GM18861 (cell line): ENCODE measurements around the gene SLC4A2.

Experiments
- ATAC-seq: cut with Tn5 transposase; IDR thresholded peaks from one replicate; pipeline ENCODE4 v1.9.1; 2021; ENCODE audit not compliant: unreplicated experiment

Gene SLC4A2

DNA sequence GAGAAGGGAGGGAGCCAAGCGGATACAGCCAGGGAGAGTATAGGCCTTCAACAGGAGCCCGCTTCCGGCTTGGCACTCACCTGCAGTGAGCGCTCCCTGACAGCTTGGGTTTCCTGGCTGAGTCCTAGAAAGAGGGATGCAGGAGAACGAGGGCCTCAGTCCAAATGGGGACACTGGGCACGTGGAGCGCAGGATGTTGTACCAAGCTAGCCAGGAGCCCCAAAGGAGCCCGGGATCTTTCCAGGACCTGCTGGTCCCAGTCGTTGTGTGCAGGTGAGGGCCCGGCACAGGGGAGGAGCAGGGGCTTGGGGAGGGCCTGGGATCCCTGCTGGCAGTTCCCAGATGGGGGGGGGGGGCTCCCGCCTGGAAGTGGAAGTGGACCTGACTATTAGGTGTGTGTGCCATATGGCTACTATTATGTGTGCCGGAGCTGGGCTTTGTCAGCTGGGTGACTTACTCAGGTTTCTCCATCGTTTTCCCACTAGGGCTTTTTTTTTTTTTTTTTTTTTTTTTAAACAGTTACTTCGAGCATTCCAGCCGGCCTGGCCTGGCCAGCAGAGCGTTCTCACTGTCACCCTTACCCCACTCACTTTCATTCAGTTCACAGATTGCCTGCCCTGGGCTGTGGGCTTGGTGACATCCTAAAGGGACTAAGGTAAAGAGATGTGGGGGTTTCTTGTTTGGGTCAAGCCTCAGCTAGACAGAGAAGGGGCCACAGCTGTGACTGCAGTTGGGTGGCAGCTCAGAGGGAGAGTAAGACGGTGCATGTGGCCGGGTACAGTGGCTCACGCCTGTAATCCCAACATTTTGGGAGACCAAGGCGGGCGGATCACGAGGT is 30.7 kb downstream of the SLC4A2 start:
- no peak for ATAC-seq

GRCh38 chr7:151091003-151091402 is 31.6 kb downstream of the SLC4A2 start:
- ATAC-seq, result no peak

- no peak for ATAC-seq
These were observed 32.0 kb downstream of the SLC4A2 start for GRCh38 chr7:151091431-151091830.

DNA sequence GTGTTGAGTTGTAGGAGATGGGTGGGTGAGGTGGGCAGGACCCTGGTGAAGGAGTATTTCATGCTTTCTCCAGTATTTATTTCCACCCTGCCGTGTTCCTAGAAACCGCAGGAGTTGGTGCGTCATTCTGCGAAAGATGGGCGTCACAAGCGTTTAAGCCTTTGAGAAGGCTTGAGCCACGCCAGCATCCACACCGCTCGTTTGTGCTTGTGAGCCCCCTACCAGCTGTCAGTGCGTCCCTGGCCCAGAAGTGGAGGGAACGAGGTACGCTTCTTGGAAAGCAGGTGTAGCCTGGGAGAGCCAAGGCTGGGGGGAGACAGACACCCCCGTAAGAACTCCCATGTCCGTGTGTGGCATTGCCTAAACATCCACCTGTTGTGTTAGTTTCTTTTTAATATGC is 32.6 kb downstream of the SLC4A2 start:
- ATAC-seq, result no peak

- ATAC-seq, result no peak
These were observed 34.4 kb downstream of the SLC4A2 start for GRCh38 chr7:151093748-151094147.

DNA sequence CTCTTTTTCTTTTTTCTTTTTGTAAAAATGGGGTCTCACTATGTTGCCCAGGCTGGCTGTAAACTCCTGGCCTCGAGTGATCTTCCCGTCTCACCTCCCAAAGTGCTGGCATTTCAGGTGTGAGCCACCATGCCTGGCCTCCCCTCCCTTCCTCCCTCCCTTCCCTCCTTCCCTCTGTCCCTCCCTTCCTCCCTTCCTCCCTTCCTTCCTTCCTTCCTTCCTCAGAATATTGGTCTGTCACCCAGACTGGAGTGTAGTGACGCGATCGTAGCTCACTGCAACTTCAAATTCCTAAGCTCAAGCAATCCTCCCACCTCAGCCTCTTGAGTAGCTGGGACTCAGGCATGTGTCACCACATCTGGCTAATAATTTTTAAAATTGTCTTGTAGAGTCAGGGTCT is 35.3 kb downstream of the SLC4A2 start:
- ATAC-seq, result no peak

DNA sequence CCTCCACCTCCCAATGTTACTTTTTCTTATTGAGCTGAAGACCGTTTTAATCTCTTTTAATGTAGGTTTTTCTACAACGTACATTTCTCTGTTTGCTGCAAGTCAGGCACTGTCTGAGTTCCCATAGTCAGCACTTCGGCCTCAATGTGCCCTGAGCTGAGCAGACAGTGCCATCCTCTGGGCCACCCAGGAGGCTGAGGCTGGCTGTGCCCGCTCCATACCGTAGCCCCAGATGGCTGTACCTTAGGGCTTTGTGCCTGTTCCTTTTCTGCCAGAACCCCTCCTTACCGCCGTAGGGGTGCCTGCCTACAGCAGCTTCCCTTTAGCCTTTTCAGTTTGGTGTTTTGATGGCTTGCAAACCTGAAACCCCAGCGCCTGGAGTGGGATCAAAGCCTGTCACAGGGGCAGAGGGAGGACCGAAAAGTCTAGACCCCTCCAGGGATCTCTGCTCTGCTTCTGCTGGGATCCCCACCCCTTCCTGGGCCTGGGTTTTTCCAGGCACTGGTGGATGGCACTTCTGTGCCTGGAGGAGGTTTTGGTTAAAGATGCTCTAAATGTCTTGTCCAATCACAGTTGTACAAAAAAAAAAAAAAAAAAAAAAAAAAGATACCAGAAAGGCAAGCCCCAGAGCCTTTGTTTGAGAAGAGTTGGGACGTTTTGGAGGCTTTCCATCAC is 35.9 kb downstream of the SLC4A2 start:
- ATAC-seq, result no peak

- ATAC-seq, result no peak
These were observed 36.6 kb downstream of the SLC4A2 start for GRCh38 chr7:151095828-151096475.

DNA sequence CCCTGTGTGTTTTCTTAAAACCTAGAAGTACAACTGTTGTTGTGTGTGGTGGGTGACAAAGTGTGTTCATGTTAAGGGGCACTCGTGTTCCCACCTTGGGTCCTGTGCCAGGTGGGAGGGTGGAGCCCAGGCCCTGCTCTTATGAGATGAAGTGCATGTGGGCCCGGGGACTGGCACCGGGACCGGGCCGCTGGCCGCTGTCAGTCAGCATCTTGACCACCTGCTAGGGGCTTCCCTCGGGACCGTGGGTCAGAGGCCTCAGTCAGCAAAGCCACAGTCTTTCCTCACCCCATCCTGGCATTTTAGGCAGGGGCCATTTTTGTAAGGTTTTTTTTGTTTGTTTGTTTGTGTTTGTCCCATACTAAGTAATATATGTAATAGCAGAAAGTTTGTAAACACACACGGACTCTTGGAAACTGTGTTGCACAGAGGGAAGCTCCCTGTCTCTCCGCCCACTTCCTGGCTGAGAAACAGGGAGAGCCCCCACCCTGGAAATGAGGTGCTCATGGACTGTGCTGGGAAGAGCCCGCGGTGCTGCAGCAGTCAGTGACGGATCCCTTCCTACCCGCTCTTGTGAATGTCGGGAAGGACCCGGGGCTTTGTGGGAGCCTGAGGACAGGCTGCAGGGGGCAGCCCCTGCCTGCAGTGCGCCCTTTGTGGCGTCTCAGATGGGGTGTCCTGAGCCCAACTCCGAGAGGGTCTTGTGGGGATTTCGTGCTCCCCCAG is 40.3 kb downstream of the SLC4A2 start:
- ATAC-seq, result no peak

DNA sequence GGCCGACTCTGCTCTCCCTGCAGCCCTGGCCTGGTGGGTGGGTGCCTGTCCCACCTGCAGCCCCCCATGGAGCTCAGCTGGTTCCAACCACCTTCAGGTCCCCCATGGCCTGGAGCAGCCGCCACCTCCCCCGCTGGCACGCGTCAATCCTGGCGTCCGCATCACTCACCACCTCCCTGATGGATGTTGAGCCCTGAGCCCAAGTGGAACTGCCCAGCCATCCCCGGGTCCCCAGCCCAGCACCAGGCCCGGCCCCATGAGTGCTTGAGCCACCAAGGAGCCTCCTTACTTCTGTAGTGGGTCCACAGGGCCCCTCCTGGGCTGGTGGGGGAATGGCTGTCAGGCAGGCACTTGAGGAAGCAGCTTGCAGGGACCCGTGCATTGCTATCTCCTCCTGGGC is 41.5 kb downstream of the SLC4A2 start:
- ATAC-seq, result no peak

GRCh38 chr7:151101621-151102396 is 42.4 kb downstream of the SLC4A2 start:
- no peak for ATAC-seq

GRCh38 chr7:151102991-151103390 is 43.6 kb downstream of the SLC4A2 start:
- ATAC-seq, result no peak

- no peak for ATAC-seq
These were observed 44.6 kb downstream of the SLC4A2 start for GRCh38 chr7:151103973-151104372.

- ATAC-seq, result no peak
These were observed 45.2 kb downstream of the SLC4A2 start for GRCh38 chr7:151104411-151105235.

- no peak for ATAC-seq
These were observed 48.5 kb downstream of the SLC4A2 start for GRCh38 chr7:151107882-151108281.

DNA sequence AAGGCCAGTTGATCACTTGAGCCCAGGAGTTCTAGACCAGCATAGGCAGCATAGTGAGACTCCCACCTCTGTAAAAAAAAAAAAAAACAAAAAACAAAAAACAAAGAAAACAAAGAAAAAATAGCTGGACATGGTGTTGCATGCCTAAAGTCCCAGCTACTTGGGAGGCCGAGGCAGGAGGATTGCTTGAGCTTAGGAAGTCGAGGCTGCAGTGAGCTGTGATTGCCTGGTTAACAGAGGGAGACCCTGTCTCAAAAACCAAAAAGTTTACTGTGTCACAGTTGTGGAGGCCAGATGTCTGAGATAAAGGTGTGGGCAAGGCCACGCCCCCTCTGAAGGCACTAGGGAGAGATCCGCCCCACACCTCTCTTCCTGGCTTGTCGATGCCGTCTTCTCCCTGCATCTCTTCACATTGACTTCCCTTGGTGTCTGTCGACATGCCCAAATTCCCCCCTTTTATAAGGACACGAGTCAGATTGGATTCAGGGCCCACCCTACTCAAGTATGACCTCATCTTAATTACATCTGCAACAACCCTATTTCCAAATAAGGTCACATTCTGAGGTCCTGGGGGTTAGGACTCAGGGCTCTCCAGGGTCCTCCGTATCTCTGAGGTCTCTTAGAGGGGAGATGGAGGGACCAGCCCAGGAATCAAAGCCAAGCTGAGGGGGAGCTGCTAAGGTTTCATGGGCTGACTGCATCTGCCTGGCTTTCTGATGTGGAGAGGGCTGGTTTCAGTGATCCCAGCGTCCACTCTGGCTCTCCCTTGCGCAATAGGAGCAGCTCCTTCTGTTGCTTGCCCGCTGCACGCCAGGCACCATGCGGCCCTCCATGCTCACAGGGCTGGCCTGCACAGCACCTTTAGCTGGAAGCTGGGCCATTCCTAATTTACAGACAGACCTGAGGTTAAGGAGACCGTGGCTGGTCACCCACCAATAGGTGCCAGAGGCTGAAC is 50.0 kb downstream of the SLC4A2 start:
- no peak for ATAC-seq

DNA sequence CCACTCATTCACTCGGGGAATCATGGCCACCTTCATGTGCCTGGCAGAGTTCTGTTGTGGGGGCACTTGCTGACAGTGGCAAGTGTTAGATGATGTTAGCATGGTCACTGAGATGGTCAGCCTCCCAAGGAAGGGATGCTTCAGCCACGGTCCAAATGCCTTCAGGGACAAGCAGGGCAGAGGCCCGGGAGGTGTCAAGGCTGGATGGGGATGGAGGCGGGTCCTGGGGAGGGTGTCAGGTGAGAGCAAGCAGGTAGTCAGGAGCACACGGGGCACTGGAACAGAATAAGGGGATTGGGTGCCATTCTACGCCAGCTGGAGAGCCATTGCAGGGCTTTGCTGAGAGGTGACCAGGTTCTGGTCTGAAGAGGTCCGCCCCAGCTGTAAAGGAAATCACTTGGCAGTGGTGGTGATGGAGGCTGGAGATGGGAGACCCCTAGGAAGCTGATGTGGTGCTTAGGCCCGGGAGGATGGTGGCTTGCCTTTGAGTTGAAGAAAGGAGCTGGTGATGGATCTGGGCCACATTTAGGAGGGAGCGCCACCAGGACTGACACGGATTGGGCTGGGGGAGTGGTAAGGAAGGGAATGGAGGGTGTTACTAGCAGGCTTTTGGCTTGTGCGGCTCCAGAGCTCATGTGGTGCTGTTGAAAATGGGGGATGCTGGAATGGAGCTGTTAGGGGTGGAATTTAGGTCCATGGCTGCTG is 51.0 kb downstream of the SLC4A2 start:
- no peak for ATAC-seq
